Fibroblast of lung (primary cell): ENCODE results near the gene C16orf74.

Experiments
- CTCF ChIP-seq, 2 donors: IDR thresholded peaks in 1 of 2; conservative IDR thresholded peaks in 1 of 2; 1 replicate in 1 of 2; 2 replicates in 1 of 2; pipeline ENCODE4 v1.5.1; 2011 to 2012; ENCODE audit warnings: low read length in 2 of 2, control low read depth in 1 of 2, inconsistent platforms in 1 of 2, low read depth in 1 of 2, mild to moderate bottlenecking in 1 of 2
- EZH2 ChIP-seq: IDR thresholded peaks from 2 replicates; pipeline ENCODE4 v1.5.1; 2012; ENCODE audit warnings: low read length, control low read depth, mild to moderate bottlenecking; ENCODE audit errors: missing control alignments

- TF ChIP-seq EZH2 = no peak
- no peak for TF ChIP-seq CTCF (conservative IDR thresholded peaks at IDR 0.05 in 1 of 2, IDR thresholded peaks at IDR 0.05 in 1 of 2; ENCODE audit: low read depth in 1 of 2, low read length in 2 of 2)
Measured at GRCh38 chr16:85667841-85668413, 83.0 kb downstream of the C16orf74 start.
